ENCODE measurements around the gene LSM5. TPM values are rescaled to one million over a fixed set of nuclear protein-coding genes. Genes with fewer than 3 reads are reported as not detected.

LSM5 gene
- 143 and 145 TPM in 2 replicates for total RNA-seq (2014; rRNA removed; shearing (Covaris generic))
- 283 and 301 TPM in 2 replicates for polyA plus RNA-seq (2014; cell fraction: nucleus; rRNA removed)

DNA sequence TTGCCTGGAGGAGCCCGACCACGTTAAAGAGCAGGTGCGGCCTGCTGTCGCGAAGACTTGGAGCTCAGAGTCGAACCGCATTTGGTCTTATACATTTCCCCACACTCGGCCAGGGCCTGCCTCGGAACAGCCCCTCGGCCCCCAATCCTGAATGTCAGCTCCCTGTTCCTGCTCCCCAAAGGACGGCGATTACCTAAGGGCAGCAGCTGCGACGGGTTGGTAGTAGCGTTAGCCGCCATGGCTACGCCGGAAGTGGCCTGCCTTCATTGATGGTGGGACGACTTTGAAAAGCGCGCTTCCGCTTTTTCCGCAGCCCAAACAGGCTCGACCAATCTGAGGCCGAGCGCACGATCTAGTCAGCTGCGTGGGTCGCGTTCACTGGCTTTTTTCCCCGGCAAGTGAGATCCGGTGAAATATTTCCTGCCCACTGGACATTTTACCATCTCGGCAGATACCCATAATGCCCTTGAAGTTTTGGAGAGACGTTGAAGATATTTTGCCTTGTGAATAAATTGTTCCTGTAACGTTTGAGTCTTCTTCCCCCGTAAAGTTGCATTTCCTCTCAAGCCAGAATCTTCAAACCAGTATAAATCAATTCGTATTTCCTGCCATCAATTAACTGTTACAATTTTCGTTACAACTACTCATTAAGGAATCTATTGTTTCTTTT is at the start of gene LSM5:
LSM5 (minus strand) TSS at position 254 of the 670 bp plus-strand sequence; CDS start at position 239, 15 bp downstream.
- DNase-seq (ENCODE audit: extremely low read depth, low read depth): peak; percentile 94

DNA sequence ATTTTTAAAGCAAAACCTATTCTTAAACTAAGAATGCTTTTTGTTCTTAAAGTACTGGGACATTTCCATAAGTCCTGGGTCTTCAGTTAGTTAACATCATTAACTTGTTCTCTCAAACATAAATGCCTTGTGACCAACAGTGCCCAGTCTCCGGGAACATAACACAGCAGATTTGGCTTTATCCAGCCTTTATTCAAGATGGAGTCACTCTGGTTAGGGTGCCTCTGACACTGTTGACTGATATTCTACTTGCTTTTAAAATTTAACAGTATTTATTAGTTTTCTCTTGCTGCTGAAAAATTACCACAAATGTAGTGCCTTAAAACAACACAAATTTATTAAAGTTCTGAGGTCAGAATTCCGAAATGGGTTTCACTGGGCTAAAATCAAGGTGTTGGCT is 49.2 kb upstream of the LSM5 start:
- DNase-seq (ENCODE audit: extremely low read depth, low read depth): no peak

DNA sequence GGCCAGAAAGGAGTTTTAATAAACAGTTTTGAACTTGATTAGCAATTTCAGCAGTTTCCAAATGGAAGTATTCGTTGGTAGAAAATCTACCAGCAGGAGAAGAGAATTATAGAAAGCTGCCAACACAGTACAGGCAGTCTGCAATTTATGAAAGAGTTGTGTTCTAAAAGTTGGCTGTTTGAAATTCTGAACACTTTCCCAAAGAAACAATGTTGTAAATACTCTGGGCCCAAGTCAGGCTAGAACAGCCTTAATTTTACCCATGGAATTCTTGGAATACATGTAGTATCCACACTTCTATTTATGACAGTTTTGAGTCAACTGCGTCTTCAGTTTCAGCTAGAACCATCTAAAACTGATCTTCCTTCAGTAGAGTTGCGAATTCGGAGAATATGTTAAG is 47.6 kb upstream of the LSM5 start:
- DNase-seq (ENCODE audit: extremely low read depth, low read depth): no peak

GRCh38 chr7:32536585-32536984 is 46.4 kb upstream of the LSM5 start:
- no peak for DNase-seq (ENCODE audit: extremely low read depth, low read depth)

GRCh38 chr7:32536016-32536415 is 45.8 kb upstream of the LSM5 start:
- DNase-seq (ENCODE audit: extremely low read depth, low read depth): no peak

DNA sequence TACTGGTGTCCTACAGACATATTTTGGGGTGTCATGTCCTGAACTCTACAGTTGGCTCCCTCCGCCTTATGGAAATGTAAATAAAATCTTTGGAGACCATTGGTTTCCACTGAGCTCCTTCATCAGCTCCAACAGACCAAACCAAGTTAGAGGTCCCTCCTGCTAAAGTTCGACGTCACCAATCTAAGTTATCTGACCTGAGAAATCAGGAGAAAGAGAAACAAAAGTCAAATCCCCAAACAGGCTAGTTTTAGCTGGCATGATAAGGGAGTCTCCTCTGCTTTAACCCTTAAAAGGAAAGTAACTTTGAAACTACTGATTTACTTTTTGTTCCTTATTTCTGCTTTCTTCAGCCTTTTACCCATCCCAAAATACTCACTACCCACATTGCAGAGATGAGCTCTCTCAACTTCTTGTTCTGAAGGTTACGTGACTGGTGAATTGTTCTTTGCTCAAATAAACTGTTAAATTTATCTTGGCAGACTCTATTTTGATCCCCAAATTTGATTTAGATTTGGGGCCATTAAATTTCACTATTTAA is 45.1 kb upstream of the LSM5 start:
- DNase-seq (ENCODE audit: extremely low read depth, low read depth): no peak

DNA sequence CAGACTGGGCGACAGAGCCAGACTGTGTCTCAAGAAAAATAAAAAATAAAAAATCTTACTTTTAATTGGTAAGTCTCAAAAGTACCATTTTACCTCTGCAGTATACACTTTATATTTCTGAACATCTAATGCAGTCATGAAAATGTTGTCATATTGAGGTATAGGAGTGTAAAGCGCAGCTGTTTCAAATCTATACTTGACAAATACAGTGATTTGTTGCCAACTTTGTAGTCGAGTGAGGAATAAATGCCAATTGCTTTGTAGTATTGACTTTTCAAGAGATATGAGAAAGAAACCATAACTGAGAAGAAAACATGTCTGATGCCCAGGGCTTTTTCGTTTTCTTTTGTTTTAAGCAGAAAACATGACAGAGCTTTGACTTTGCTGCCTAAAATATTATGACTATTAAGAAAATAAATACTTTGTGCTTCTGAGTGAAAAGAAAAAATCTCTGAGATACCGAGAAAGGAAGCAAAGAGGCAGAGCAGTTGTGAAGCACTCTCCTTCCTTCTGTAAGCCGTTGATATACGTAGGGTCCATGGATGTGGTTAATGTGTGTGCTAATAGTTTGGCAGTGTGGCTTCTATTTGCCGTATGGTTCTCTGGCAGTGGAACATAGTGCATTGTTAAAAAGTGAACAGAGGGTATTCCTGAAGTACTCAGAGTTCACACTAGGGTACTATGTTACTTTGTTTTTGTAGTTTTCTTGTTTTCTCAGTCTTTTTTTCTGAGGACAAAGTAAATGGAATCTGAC is 43.3 kb upstream of the LSM5 start:
- DNase-seq (ENCODE audit: extremely low read depth, low read depth): no peak

DNA sequence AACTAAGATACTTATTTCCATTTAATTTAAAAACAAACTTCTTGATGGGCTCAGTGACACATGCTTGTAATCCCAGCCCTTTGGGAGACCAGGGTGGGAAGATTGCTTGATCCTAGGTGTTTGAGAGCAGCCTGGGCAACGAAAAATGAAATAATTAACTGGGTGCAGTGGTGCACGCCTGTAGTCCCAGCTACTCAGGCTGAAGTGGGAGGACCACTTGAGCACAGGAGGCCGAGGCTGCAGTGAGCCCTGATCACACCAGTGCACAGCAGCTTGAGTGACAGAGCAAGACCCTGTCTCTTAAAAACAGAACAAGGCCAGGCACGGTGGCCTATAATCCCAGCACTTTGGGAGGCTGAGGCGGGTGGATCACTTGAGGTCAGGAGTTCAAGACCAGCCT is 42.5 kb upstream of the LSM5 start:
- DNase-seq (ENCODE audit: extremely low read depth, low read depth): no peak

- no peak for DNase-seq (ENCODE audit: extremely low read depth, low read depth)
These were observed 41.9 kb upstream of the LSM5 start for GRCh38 chr7:32532086-32532485.

GRCh38 chr7:32531402-32531801 is 41.2 kb upstream of the LSM5 start:
- no peak for DNase-seq (ENCODE audit: extremely low read depth, low read depth)

DNA sequence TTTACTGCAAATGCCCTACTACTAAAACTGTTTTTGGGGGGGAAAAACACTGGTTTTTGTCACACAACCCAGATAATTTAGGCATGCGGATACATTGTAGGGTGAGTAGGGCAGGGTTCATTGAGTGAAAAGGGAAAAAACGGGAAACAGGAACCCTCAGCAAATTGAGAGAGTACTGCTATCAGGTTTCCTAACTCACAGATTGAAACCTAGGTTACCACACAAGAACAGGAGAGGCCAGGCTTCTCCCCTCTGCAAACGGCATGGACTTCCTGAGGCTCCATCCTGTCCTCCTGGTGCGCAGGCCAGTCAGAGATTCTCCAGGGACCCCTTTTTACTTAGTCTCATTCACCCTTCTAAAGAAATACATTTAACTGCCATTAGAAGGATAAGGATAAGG is 35.7 kb upstream of the LSM5 start:
- no peak for DNase-seq (ENCODE audit: extremely low read depth, low read depth)

GRCh38 chr7:32524631-32525030 is 34.5 kb upstream of the LSM5 start:
- no peak for DNase-seq (ENCODE audit: extremely low read depth, low read depth)

- no peak for DNase-seq (ENCODE audit: extremely low read depth, low read depth)
These were observed 32.8 kb upstream of the LSM5 start for GRCh38 chr7:32522746-32523530.

GRCh38 chr7:32519763-32520162 is 29.6 kb upstream of the LSM5 start:
- DNase-seq (ENCODE audit: extremely low read depth, low read depth): no peak

GRCh38 chr7:32518534-32519140 is 28.5 kb upstream of the LSM5 start:
- DNase-seq (ENCODE audit: extremely low read depth, low read depth): peak; percentile 20

- DNase-seq (ENCODE audit: extremely low read depth, low read depth): no peak
These were observed 26.4 kb upstream of the LSM5 start for GRCh38 chr7:32516551-32517100.

DNA sequence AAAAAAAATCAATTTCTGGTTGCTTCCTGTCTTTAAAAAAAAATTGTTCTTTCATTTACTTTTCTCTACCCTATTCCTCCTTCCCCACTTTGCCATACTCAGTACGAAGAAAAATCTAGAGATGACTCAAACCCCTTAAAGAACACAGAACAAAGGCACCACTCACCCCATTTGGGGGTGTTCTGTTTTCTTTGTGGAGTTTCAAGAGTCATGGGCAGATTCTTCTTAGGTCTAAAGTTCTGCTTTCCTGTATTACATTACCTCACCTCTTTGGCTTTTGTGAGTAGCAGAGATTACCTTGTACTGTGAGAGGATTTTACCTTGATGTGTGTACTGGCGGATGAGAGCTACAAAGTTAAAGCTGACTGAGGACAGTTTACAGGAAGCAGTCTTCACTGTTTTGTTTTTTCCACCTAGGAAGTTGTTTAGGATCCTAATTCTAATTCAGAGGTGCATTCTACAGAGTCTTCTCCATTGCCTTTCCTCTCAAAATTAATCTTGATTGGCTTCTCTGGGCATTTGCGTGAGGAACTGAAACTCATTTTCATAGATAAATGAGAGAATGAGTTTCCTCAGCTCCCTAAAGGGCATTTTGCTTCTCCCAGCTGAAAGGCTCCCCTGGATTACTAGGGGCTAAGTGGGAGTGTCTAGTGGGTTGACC is 25.8 kb upstream of the LSM5 start:
- no peak for DNase-seq (ENCODE audit: extremely low read depth, low read depth)

GRCh38 chr7:32513210-32513609 is 23.0 kb upstream of the LSM5 start:
- no peak for DNase-seq (ENCODE audit: extremely low read depth, low read depth)

- no peak for DNase-seq (ENCODE audit: extremely low read depth, low read depth)
These were observed 21.6 kb upstream of the LSM5 start for GRCh38 chr7:32511791-32512190.

DNA sequence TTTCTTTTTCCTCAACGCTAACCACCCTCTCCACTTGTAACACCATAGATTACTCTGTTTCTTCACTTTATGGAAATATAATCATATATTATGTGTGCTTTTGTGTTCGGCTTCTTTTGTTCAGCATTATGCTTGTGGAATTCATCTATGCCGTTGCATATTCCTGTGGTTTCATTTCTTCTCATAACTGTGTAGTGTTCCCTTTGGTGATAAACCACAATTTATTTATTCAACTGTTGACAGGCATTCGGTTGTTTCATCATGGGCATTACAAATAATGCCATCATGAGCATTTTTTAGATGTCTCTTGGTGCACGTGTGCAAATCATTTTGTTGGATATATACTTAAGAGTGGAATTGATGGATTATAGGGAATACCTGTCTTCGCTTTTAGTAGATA is 17.2 kb upstream of the LSM5 start:
- DNase-seq (ENCODE audit: extremely low read depth, low read depth): no peak

Measured in NCI-H460 (cell line).